Measurements from ENCODE around the gene TAGLN2. TPM values are rescaled to one million over a fixed set of nuclear protein-coding genes. Genes with fewer than 3 reads are reported as not detected.

The TAGLN2 gene
- total and polyA plus RNA-seq, 10 of the 15 experiments (the other 5 are each of a cell fraction or from before 2014, with no cell fraction given) = 155 to 611 (median 363) TPM

- Histone ChIP-seq H3K9ac (ENCODE audit: control insufficient read depth, insufficient read depth, low read length) (no peak overlapping the region), H3K4me2 (ENCODE audit: control insufficient read depth, insufficient read depth) (no peak overlapping the region), H3K27me3 (replicated peaks in 1 of 2; ENCODE audit: control insufficient read depth in 2 of 2, insufficient read depth in 2 of 2, low read length in 1 of 2) (no peaks in the 10 kb centered on the region), H3K79me2 (ENCODE audit: control insufficient read depth, insufficient read depth, low read length) (no peaks in the 10 kb centered on the region), H3K9me3 (replicated peaks; ENCODE audit: control insufficient read depth, insufficient read depth, low read length) (no peaks in the 10 kb centered on the region), H2AFZ (ENCODE audit: control insufficient read depth, low read depth, low read length) (no peak overlapping the region), H3K27ac (ENCODE audit: control insufficient read depth, insufficient read depth) (no peak overlapping the region), H3K4me1 (ENCODE audit: control insufficient read depth, insufficient read depth, low read length) (no peaks in the 10 kb centered on the region), H4K20me1 (ENCODE audit: control insufficient read depth, insufficient read depth) (no peaks in the 10 kb centered on the region), H3K4me3 (no peak overlapping the region), H3K36me3 (ENCODE audit: control insufficient read depth in 2 of 2, insufficient read depth in 2 of 2, low read length in 1 of 2) (no peaks in the 10 kb centered on the region)
- POLR2A ChIA-PET = no interaction called here
- BruUV-seq (replicated peaks) = no TSS peak
- 73% methylated on average over 3 of the region's 3 CpGs for WGBS (ENCODE audit: insufficient coverage, insufficient replicate concordance, low lambda C conversion rate, missing lambda C conversion rate)
- intact Hi-C loops (cut with micrococcal nuclease; ENCODE audit: unreplicated experiment) (no loop called here), in situ Hi-C loops (cut with MboI) (no loop called here)
- no peak for DNase-seq (ENCODE audit: low read depth, low spot score)
- RAD21 ChIA-PET (ENCODE audit: unreplicated experiment) = interaction anchor here (1.4 kb wide), 1 partner anchor 10 kb away, joined by 4 read pairs; no protein-coding TSS in a partner anchor
- SMC1A ChIA-PET (ENCODE audit: uncharacterized antibody, unreplicated experiment) = interaction anchor here (1.3 to 2.7 kb wide), 5 partner anchors 9 to 444 kb away, joined by 3 to 15 read pairs (median 5); no protein-coding TSS in a partner anchor
- CTCF ChIA-PET = interaction anchor here (1.0 to 5.0 kb wide), 5 partner anchors 9 to 127 kb away, joined by 3 to 23 read pairs (median 6); no protein-coding TSS in a partner anchor
- no peak for FAIRE-seq
- TF ChIP-seq ZSCAN29 (IDR thresholded peaks at IDR 0.05) (no peak), RB1 (IDR thresholded peaks at IDR 0.05; ENCODE audit: borderline replicate concordance) (no peak), MYB (IDR thresholded peaks at IDR 0.05; ENCODE audit: borderline replicate concordance, low read depth, low read length) (no peak), BCL11A (IDR thresholded peaks at IDR 0.05; ENCODE audit: low read depth, low read length) (no peak), FOS (IDR thresholded peaks at IDR 0.05; ENCODE audit: borderline replicate concordance, extremely low read depth, insufficient read length) (no peak), MYC (IDR thresholded peaks at IDR 0.05; ENCODE audit: insufficient read depth, insufficient read length, insufficient replicate concordance, low read length, severe bottlenecking) (no peak), IRF5 (IDR thresholded peaks at IDR 0.05; ENCODE audit: borderline replicate concordance) (no peak), TAF1 (IDR thresholded peaks at IDR 0.05; ENCODE audit: borderline replicate concordance, low read depth, low read length) (no peak), E2F4 (IDR thresholded peaks at IDR 0.05; ENCODE audit: low read depth, low read length) (no peak), DPF2 (IDR thresholded peaks at IDR 0.05) (no peak), KDM1A (IDR thresholded peaks at IDR 0.05; ENCODE audit: borderline replicate concordance) (no peak), RELB (IDR thresholded peaks at IDR 0.05; ENCODE audit: low read depth) (no peak), TCF12 (IDR thresholded peaks at IDR 0.05; ENCODE audit: low read depth, low read length) (no peak), ZBTB4 (CRISPR knock-in tag; IDR thresholded peaks at IDR 0.05) (no peak), SUZ12 (IDR thresholded peaks at IDR 0.05; ENCODE audit: unreplicated experiment) (no peak), SIN3A (IDR thresholded peaks at IDR 0.05; ENCODE audit: low read depth, low read length) (no peak), NRF1 (conservative IDR thresholded peaks at IDR 0.05; ENCODE audit: low read depth, low read length) (no peak), RFX5 (IDR thresholded peaks at IDR 0.05; ENCODE audit: low read depth, low read length) (no peak)
- ATAC-seq = no peak
Measured at GRCh38 chr1:159880430-159880829, 44.9 kb downstream of the TAGLN2 start.

Data from GM12878 (cell line).